Esophagus muscularis mucosa (tissue), 4 donors: ENCODE measurements around the gene METAP1D. TPM values are rescaled to one million over a fixed set of nuclear protein-coding genes. Genes with fewer than 3 reads are reported as not detected.

ENCODE experiments used
- DNase-seq: peaks from one replicate; pipeline ENCODE4 v3.0.0-alpha.2; 2017; ENCODE audit errors: extremely low spot score
- H3K27ac ChIP-seq, 4 donors: fragments of 200-600 bp; sonication (generic); replicated peaks in 1 of 4; 1 replicate in 3 of 4; 2 replicates in 1 of 4; pipeline ENCODE4 v1.5.1; 2016 to 2019; ENCODE audit warnings: mild to moderate bottlenecking in 1 of 4
- H3K27me3 ChIP-seq, 4 donors: fragments of 200-600 bp; sonication (generic); one replicate each; pipeline versions ENCODE4 v1.5.1 to v1.6.0; 2016 to 2019
- H3K36me3 ChIP-seq, 4 donors: fragments of 200-600 bp; sonication (generic); one replicate each; pipeline ENCODE4 v1.5.1; 2016 to 2019
- H3K4me1 ChIP-seq, 4 donors: fragments of 200-600 bp; sonication (generic); one replicate each; pipeline ENCODE4 v1.5.1; 2016 to 2019
- H3K4me3 ChIP-seq, 4 donors: fragments of 200-600 bp; sonication (generic); 1 replicate in 2 of 4; 2 replicates in 2 of 4; pipeline ENCODE4 v1.5.1; 2016 to 2019; ENCODE audit warnings: mild to moderate bottlenecking in 4 of 4, moderate library complexity in 1 of 4
- H3K9me3 ChIP-seq, 4 donors: fragments of 200-600 bp; sonication (generic); 1 replicate in 3 of 4; 2 replicates in 1 of 4; pipeline ENCODE4 v1.5.1; 2016 to 2019
- CTCF ChIP-seq, 3 experiments: fragments of 200-600 bp in 2 of 3; fragments of 450-650 bp in 1 of 3; sonication (generic) in 2 of 3; IDR thresholded peaks; one replicate each; pipeline ENCODE4 v1.5.1; 2017 to 2019; ENCODE audit warnings: antibody characterized with exemption in 3 of 3, mild to moderate bottlenecking in 2 of 3, moderate library complexity in 1 of 3
- EP300 ChIP-seq: sonication (generic); formaldehyde crosslinking; IDR thresholded peaks from one replicate; pipeline ENCODE4 v1.6.1; 2017; ENCODE audit warnings: antibody characterized with exemption
- POLR2A ChIP-seq: fragments of 450-650 bp; IDR thresholded peaks from one replicate; pipeline ENCODE4 v1.6.1; 2017; ENCODE audit warnings: antibody characterized with exemption, moderate library complexity, mild to moderate bottlenecking, low read depth
- POLR2AphosphoS5 ChIP-seq, 2 donors: sonication (generic); formaldehyde crosslinking; IDR thresholded peaks; one replicate each; pipeline ENCODE4 v1.6.1; 2017; ENCODE audit warnings: antibody characterized with exemption in 2 of 2
- WGBS: methylation state at CpG from one replicate; pipeline ENCODE4 v1.1.5; 2018; 5-methylcytosine and 5-hydroxymethylcytosine counted together
- intact Hi-C: fragments of 100-400 bp; cut with DNase I; formaldehyde crosslinking; loops from one replicate; pipeline ENCODE4 v1.15.1; 2023
- total RNA-seq, 4 donors: library from RNA; depleted of rRNA; stranded (reverse); fragments of >200 nt; gene quantifications; one replicate each; pipeline versions ENCODE4 v1.1.0 to v1.2.1, GENCODE V29; 2016

METAP1D gene
- total RNA-seq, 4 donors from 2014 or later = 3.1 to 6.6 (median 4.1) TPM

DNA sequence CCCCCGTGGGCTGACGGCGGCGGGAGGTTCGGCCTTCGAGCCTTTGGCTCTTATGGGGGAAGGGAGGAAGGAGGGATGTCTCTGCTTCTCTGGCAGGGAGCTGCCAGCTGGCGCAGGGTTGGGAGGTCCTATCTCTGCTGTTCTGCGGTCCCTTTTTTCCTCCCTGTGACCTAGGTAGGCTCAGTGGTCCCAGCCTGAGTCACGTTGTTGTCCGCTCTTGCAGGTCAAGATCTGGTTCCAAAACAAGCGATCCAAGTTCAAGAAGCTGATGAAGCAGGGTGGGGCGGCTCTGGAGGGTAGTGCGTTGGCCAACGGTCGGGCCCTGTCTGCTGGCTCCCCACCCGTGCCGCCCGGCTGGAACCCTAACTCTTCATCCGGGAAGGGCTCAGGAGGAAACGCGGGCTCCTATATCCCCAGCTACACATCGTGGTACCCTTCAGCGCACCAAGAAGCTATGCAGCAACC lies 88.1 kb downstream of the METAP1D start:
- TF ChIP-seq POLR2AphosphoS5 (IDR thresholded peaks at IDR 0.05) = no peak
- TF ChIP-seq CTCF (IDR thresholded peaks at IDR 0.05) = no peak
- no peak for TF ChIP-seq POLR2A
- no peak for TF ChIP-seq EP300
- H3K9me3 ChIP-seq = no peaks in the 10 kb centered on the region
- peaks cover 37 to 66% (median 52%) of the 10 kb centered on the region in 4 donors for H3K4me1 ChIP-seq
- intact Hi-C loops = no loop called here
- peaks cover 42 to 100% (median 98%) of the 10 kb centered on the region in 4 donors for H3K27me3 ChIP-seq
- WGBS = 0% methylated on average over 11 of the region's 23 CpGs
- H3K4me3 ChIP-seq = peak overlapping the region; percentile 3 to 49 (median 8)
- DNase-seq = peak; percentile 75
- H3K36me3 ChIP-seq = no peaks in the 10 kb centered on the region
- no peak overlapping the region for H3K27ac ChIP-seq

- TF ChIP-seq POLR2A = no peak
- TF ChIP-seq POLR2AphosphoS5 (IDR thresholded peaks at IDR 0.05) = no peak
- TF ChIP-seq CTCF (IDR thresholded peaks at IDR 0.05) = no peak
- no peak for TF ChIP-seq EP300
- Histone ChIP-seq H3K4me3 (peak overlapping the region in 2 of 4 donors; percentile 5 to 49), H3K9me3 (no peaks in the 10 kb centered on the region), H3K4me1 (peaks cover 34 to 60% (median 49%) of the 10 kb centered on the region in 4 donors), H3K36me3 (no peaks in the 10 kb centered on the region), H3K27ac (no peak overlapping the region), H3K27me3 (peaks cover 36 to 100% (median 98%) of the 10 kb centered on the region in 4 donors)
- DNase-seq = peak; percentile 77
- intact Hi-C loops = no loop called here
- 10% methylated on average over 37 of the region's 37 CpGs for WGBS
These were observed 88.7 kb downstream of the METAP1D start for GRCh38 chr2:172088245-172089004.

- H3K4me1 ChIP-seq = peaks cover 31 to 57% (median 46%) of the 10 kb centered on the region in 4 donors
- WGBS = 14% methylated on average over 10 of the region's 10 CpGs
- H3K27me3 ChIP-seq = peaks cover 34 to 100% (median 98%) of the 10 kb centered on the region in 4 donors
- no peak overlapping the region for H3K4me3 ChIP-seq
- intact Hi-C loops = no loop called here
- H3K27ac ChIP-seq = no peak overlapping the region
- H3K36me3 ChIP-seq = no peaks in the 10 kb centered on the region
- TF ChIP-seq EP300 (no peak), POLR2A (no peak)
- DNase-seq = no peak
- no peaks in the 10 kb centered on the region for H3K9me3 ChIP-seq
These were observed 89.3 kb downstream of the METAP1D start for GRCh38 chr2:172089005-172089504.

GRCh38 chr2:172089633-172090032 lies 89.9 kb downstream of the METAP1D start:
- 46% methylated on average over 7 of the region's 7 CpGs for WGBS
- DNase-seq = no peak
- H3K27me3 ChIP-seq = peaks cover 32 to 100% (median 98%) of the 10 kb centered on the region in 4 donors
- H3K9me3 ChIP-seq = no peaks in the 10 kb centered on the region
- peaks cover 30 to 57% (median 46%) of the 10 kb centered on the region in 4 donors for H3K4me1 ChIP-seq
- no peak overlapping the region for H3K27ac ChIP-seq
- H3K36me3 ChIP-seq = no peaks in the 10 kb centered on the region
- intact Hi-C loops = no loop called here
- TF ChIP-seq POLR2A (no peak), EP300 (no peak), CTCF (IDR thresholded peaks at IDR 0.05) (no peak), POLR2AphosphoS5 (IDR thresholded peaks at IDR 0.05) (no peak)
- no peak overlapping the region for H3K4me3 ChIP-seq
